T-helper 2 cell (primary cell): ENCODE results near the gene GYS1.
"Not testable (repeated sequence)": the region's sequence is repeated elsewhere in the genome, so short reads cannot be mapped to it uniquely, and the experiment has no call there.

Source experiments
- DNase-seq, 5 experiments: peaks; one replicate each; pipeline versions ENCODE4 v3.0.0 to v3.0.0-alpha.2; 2012 to 2022

Gene GYS1

GRCh38 chr19:48935864-48936263 is 57.2 kb downstream of the GYS1 start:
- no peak for DNase-seq

- DNase-seq = no peak
These were observed 58.3 kb downstream of the GYS1 start for GRCh38 chr19:48934837-48935236.

GRCh38 chr19:48933382-48933932 is 59.7 kb downstream of the GYS1 start, which contains the start of gene DHDH:
DHDH (plus strand) TSS chr19:48933699; CDS start chr19:48933722, 23 bp downstream.
- peak; percentile 54 to 91 (median 75) for DNase-seq

GRCh38 chr19:48928164-48929025 is 64.7 kb downstream of the GYS1 start:
- no peak for DNase-seq

- not testable (repeated sequence) for DNase-seq
These were observed 65.4 kb downstream of the GYS1 start for GRCh38 chr19:48927692-48928091.

- peak in 1 of 5 experiments; percentile 39 for DNase-seq
These were observed 66.2 kb downstream of the GYS1 start for GRCh38 chr19:48926909-48927308.

GRCh38 chr19:48925890-48926289 is 67.2 kb downstream of the GYS1 start:
- DNase-seq = not testable (repeated sequence)

GRCh38 chr19:48925240-48925843 is 67.8 kb downstream of the GYS1 start:
- no peak for DNase-seq

GRCh38 chr19:48922548-48923490 is 70.3 kb downstream of the GYS1 start:
- DNase-seq = no peak

- DNase-seq = no peak
These were observed 71.2 kb downstream of the GYS1 start for GRCh38 chr19:48921721-48922500.

GRCh38 chr19:48920949-48921348 is 72.2 kb downstream of the GYS1 start:
- DNase-seq = no peak

- DNase-seq = not testable (repeated sequence)
These were observed 73.8 kb downstream of the GYS1 start for GRCh38 chr19:48919271-48919670.

- DNase-seq = no peak
These were observed 74.3 kb downstream of the GYS1 start for GRCh38 chr19:48918801-48919247.
